ENCODE measurements around the gene CIRBP. TPM values are rescaled to one million over a fixed set of nuclear protein-coding genes. Genes with fewer than 3 reads are reported as not detected.

CIRBP gene
- total RNA-seq, 1 donor from 2014 or later, result 184 TPM

GRCh38 chr19:1261798-1262622, 7.1 kb upstream of the CIRBP start:
- DNase-seq (ENCODE audit: low read depth) (peak; percentile 71), FAIRE-seq (no peak)
- peak overlapping the region; percentile 84 for H3K9ac ChIP-seq (ENCODE audit: low read length)

GRCh38 chr19:1262623-1263123, 6.5 kb upstream of the CIRBP start:
- Mint-ChIP-seq H3K4me3 (ENCODE audit: unreplicated experiment) (no peak overlapping the region), H3K36me3 (ENCODE audit: low read depth, unreplicated experiment) (peaks cover 2% of the 10 kb centered on the region), H3K27me3 (ENCODE audit: low read depth, unreplicated experiment) (no peaks in the 10 kb centered on the region), H3K27ac (ENCODE audit: unreplicated experiment) (no peak overlapping the region), H3K9me3 (ENCODE audit: unreplicated experiment) (no peaks in the 10 kb centered on the region), H3K4me1 (ENCODE audit: low read depth, unreplicated experiment) (peaks cover 27% of the 10 kb centered on the region)
- Histone ChIP-seq H3K36me3 (ENCODE audit: insufficient read depth, low read length) (no peaks in the 10 kb centered on the region), H3K4me1 (ENCODE audit: insufficient read depth, low read length) (peaks cover 70% of the 10 kb centered on the region), H3K9ac (ENCODE audit: low read length) (peak overlapping the region; percentile 84), H4K20me1 (ENCODE audit: insufficient read depth, low read length) (peaks cover 24% of the 10 kb centered on the region), H2AFZ (ENCODE audit: low read depth, low read length) (no peak overlapping the region), H3K9me3 (ENCODE audit: insufficient read depth, low read depth, low read length) (no peaks in the 10 kb centered on the region), H3K4me3 (ENCODE audit: insufficient read depth, low read depth, low read length) (no peak overlapping the region), H3K27me3 (ENCODE audit: insufficient read depth, low read length) (no peaks in the 10 kb centered on the region), H3K79me2 (ENCODE audit: insufficient read depth, low read length) (no peaks in the 10 kb centered on the region), H3K27ac (ENCODE audit: low read depth, low read length) (peak overlapping the region; percentile 86), H3K4me2 (ENCODE audit: low read length) (peak overlapping the region; percentile 96)
- no peak for DNase-seq (ENCODE audit: low read depth)
- TF ChIP-seq CTCF (IDR thresholded peaks at IDR 0.05; ENCODE audit: insufficient read depth, low read depth, low read length) (no peak), EZH2 (IDR thresholded peaks at IDR 0.05; ENCODE audit: insufficient read depth, low read length) (no peak)
- no peak for FAIRE-seq

More at GRCh38 chr19:1261798-1262622, 7.1 kb upstream of the CIRBP start:
- Mint-ChIP-seq H3K27me3 (ENCODE audit: low read depth, unreplicated experiment) (no peaks in the 10 kb centered on the region), H3K9me3 (ENCODE audit: unreplicated experiment) (no peaks in the 10 kb centered on the region), H3K4me3 (ENCODE audit: unreplicated experiment) (peak overlapping the region; percentile 90), H3K36me3 (ENCODE audit: low read depth, unreplicated experiment) (peaks cover 6% of the 10 kb centered on the region), H3K27ac (ENCODE audit: unreplicated experiment) (peak overlapping the region; percentile 91), H3K4me1 (ENCODE audit: low read depth, unreplicated experiment) (peaks cover 31% of the 10 kb centered on the region)
- no peak overlapping the region for H2AFZ ChIP-seq (ENCODE audit: low read depth, low read length)
- peaks cover 31% of the 10 kb centered on the region for H4K20me1 ChIP-seq (ENCODE audit: insufficient read depth, low read length)
- peak overlapping the region; percentile 59 for H3K4me3 ChIP-seq (ENCODE audit: insufficient read depth, low read depth, low read length)
- H3K4me2 ChIP-seq (ENCODE audit: low read length), result peak overlapping the region; percentile 96
- no peak for TF ChIP-seq EZH2 (IDR thresholded peaks at IDR 0.05; ENCODE audit: insufficient read depth, low read length)
- TF ChIP-seq CTCF (IDR thresholded peaks at IDR 0.05; ENCODE audit: insufficient read depth, low read depth, low read length), result no peak
- peak overlapping the region; percentile 86 for H3K27ac ChIP-seq (ENCODE audit: low read depth, low read length)
- H3K4me1 ChIP-seq (ENCODE audit: insufficient read depth, low read length), result peaks cover 68% of the 10 kb centered on the region
- H3K27me3 ChIP-seq (ENCODE audit: insufficient read depth, low read length), result no peaks in the 10 kb centered on the region
- H3K79me2 ChIP-seq (ENCODE audit: insufficient read depth, low read length), result peaks cover 6% of the 10 kb centered on the region
- H3K36me3 ChIP-seq (ENCODE audit: insufficient read depth, low read length), result peaks cover 4% of the 10 kb centered on the region
- no peaks in the 10 kb centered on the region for H3K9me3 ChIP-seq (ENCODE audit: insufficient read depth, low read depth, low read length)

GRCh38 chr19:1263188-1263587, 5.9 kb upstream of the CIRBP start:
- H3K27me3 ChIP-seq (ENCODE audit: insufficient read depth, low read length), result no peaks in the 10 kb centered on the region
- no peak overlapping the region for H3K27ac ChIP-seq (ENCODE audit: low read depth, low read length)
- no peaks in the 10 kb centered on the region for H3K27me3 Mint-ChIP-seq (ENCODE audit: low read depth, unreplicated experiment)
- H3K4me2 ChIP-seq (ENCODE audit: low read length), result peak overlapping the region; percentile 96
- H3K4me1 ChIP-seq (ENCODE audit: insufficient read depth, low read length), result peaks cover 70% of the 10 kb centered on the region
- H3K9me3 Mint-ChIP-seq (ENCODE audit: unreplicated experiment), result no peaks in the 10 kb centered on the region
- H3K9me3 ChIP-seq (ENCODE audit: insufficient read depth, low read depth, low read length), result no peaks in the 10 kb centered on the region
- H3K36me3 ChIP-seq (ENCODE audit: insufficient read depth, low read length), result no peaks in the 10 kb centered on the region
- no peak for TF ChIP-seq CTCF (IDR thresholded peaks at IDR 0.05; ENCODE audit: insufficient read depth, low read depth, low read length)
- TF ChIP-seq EZH2 (IDR thresholded peaks at IDR 0.05; ENCODE audit: insufficient read depth, low read length), result no peak
- DNase-seq (ENCODE audit: low read depth), result no peak
- H3K4me1 Mint-ChIP-seq (ENCODE audit: low read depth, unreplicated experiment), result peaks cover 26% of the 10 kb centered on the region
- H3K4me3 ChIP-seq (ENCODE audit: insufficient read depth, low read depth, low read length), result no peak overlapping the region
- FAIRE-seq, result no peak
- H3K27ac Mint-ChIP-seq (ENCODE audit: unreplicated experiment), result peak overlapping the region; percentile 20
- peaks cover 19% of the 10 kb centered on the region for H4K20me1 ChIP-seq (ENCODE audit: insufficient read depth, low read length)
- H3K4me3 Mint-ChIP-seq (ENCODE audit: unreplicated experiment), result peak overlapping the region; percentile 68
- no peak overlapping the region for H2AFZ ChIP-seq (ENCODE audit: low read depth, low read length)
- no peaks in the 10 kb centered on the region for H3K79me2 ChIP-seq (ENCODE audit: insufficient read depth, low read length)
- H3K9ac ChIP-seq (ENCODE audit: low read length), result no peak overlapping the region
- peaks cover 1% of the 10 kb centered on the region for H3K36me3 Mint-ChIP-seq (ENCODE audit: low read depth, unreplicated experiment)

Measured in astrocyte (in vitro differentiated cells and primary cell).